GM23248 (cell line): ENCODE measurements around the gene GPC1. TPM values are rescaled to one million over a fixed set of nuclear protein-coding genes. Genes with fewer than 3 reads are reported as not detected.

ENCODE experiments used
- DNase-seq: peaks from one replicate; pipeline ENCODE4 v3.0.0-alpha.2; 2015
- H2AFZ ChIP-seq: fragments of 200-600 bp; sonication (generic); 2 replicates; pipeline ENCODE4 v1.6.1; 2016; ENCODE audit warnings: antibody characterized with exemption
- H3F3A ChIP-seq: fragments of 200-600 bp; sonication (generic); 2 replicates; pipeline ENCODE4 v1.6.1; 2016; ENCODE audit warnings: mild to moderate bottlenecking, antibody characterized with exemption, mixed run types; ENCODE audit not compliant: insufficient read depth
- H3K27ac ChIP-seq: fragments of 200-600 bp; sonication (generic); 2 replicates; pipeline ENCODE4 v1.5.1; 2016; ENCODE audit warnings: mild to moderate bottlenecking
- H3K27me3 ChIP-seq: fragments of 200-600 bp; sonication (generic); replicated peaks from 2 replicates; pipeline ENCODE4 v1.6.1; 2016; ENCODE audit warnings: mild to moderate bottlenecking; ENCODE audit not compliant: insufficient read depth
- H3K36me3 ChIP-seq: fragments of 200-600 bp; sonication (generic); 2 replicates; pipeline ENCODE4 v1.6.1; 2016; ENCODE audit warnings: low read depth, mild to moderate bottlenecking
- H3K4me1 ChIP-seq: fragments of 200-600 bp; sonication (generic); 2 replicates; pipeline ENCODE4 v1.6.1; 2016; ENCODE audit warnings: mild to moderate bottlenecking; ENCODE audit not compliant: insufficient read depth
- H3K4me2 ChIP-seq: fragments of 200-600 bp; sonication (generic); one replicate; pipeline ENCODE4 v1.6.1; 2016; ENCODE audit warnings: mild to moderate bottlenecking; ENCODE audit not compliant: unreplicated experiment
- H3K4me3 ChIP-seq: fragments of 200-600 bp; sonication (generic); 2 replicates; pipeline ENCODE4 v1.5.1; 2016; ENCODE audit warnings: mild to moderate bottlenecking
- H3K79me2 ChIP-seq: fragments of 200-600 bp; sonication (generic); 2 replicates; pipeline ENCODE4 v1.6.1; 2016; ENCODE audit warnings: mild to moderate bottlenecking; ENCODE audit not compliant: insufficient read depth
- H3K9ac ChIP-seq: fragments of 200-600 bp; sonication (generic); 2 replicates; pipeline ENCODE4 v1.6.1; 2016; ENCODE audit warnings: mild to moderate bottlenecking
- H3K9me2 ChIP-seq: fragments of 200-600 bp; sonication (generic); 2 replicates; pipeline ENCODE4 v1.6.1; 2016; ENCODE audit warnings: mixed run types, mild to moderate bottlenecking, moderate library complexity; ENCODE audit not compliant: insufficient read depth
- H3K9me3 ChIP-seq: fragments of 200-600 bp; sonication (generic); one replicate; pipeline ENCODE4 v1.6.1; 2017; ENCODE audit warnings: low read depth
- H4K20me1 ChIP-seq: fragments of 200-600 bp; sonication (generic); 2 replicates; pipeline ENCODE4 v1.6.0; 2016; ENCODE audit not compliant: insufficient read depth
- EZH2 ChIP-seq: fragments of 200-600 bp; sonication (generic); IDR thresholded peaks from 2 replicates; pipeline ENCODE4 v1.6.1; 2018; ENCODE audit warnings: antibody characterized with exemption, mild to moderate bottlenecking; ENCODE audit not compliant: insufficient read depth, poor library complexity, severe bottlenecking
- EZH2phosphoT487 ChIP-seq: fragments of 200-600 bp; sonication (generic); IDR thresholded peaks from 2 replicates; pipeline ENCODE4 v1.6.1; 2018; ENCODE audit warnings: antibody characterized with exemption, moderate library complexity, mild to moderate bottlenecking, low read depth; ENCODE audit not compliant: insufficient read depth
- WGBS, 2 experiments: methylation state at CpG; one replicate each; pipeline ENCODE4 v1.1.6; 2015 to 2017; ENCODE audit warnings: low lambda C conversion rate in 2 of 2, low coverage in 1 of 2; ENCODE audit errors: missing lambda C conversion rate in 2 of 2; 5-methylcytosine and 5-hydroxymethylcytosine counted together
- in situ Hi-C: fragments of 300-500 bp; cut with MboI; formaldehyde crosslinking; loops from 2 replicates; pipeline ENCODE4 v1.15.0; 2020
- polyA plus RNA-seq: library from polyadenylated mRNA; unstranded; fragments of >200 nt; fragmentation: Nextera tagmentation; extraction: Ambion mirVana; gene quantifications from 2 replicates; pipeline ENCODE4 v1.2.1, GENCODE V29; 2016
- total RNA-seq: library from RNA; depleted of rRNA; stranded (reverse); fragments of >200 nt; shearing (Covaris generic); gene quantifications from 2 replicates; pipeline ENCODE4 v1.2.3, GENCODE V29; 2014

GPC1 gene
- total and polyA plus RNA-seq, 2 experiments from 2014 or later, result 66.4 to 88.2 TPM

GRCh38 chr2:240391111-240392051 is 44.1 kb upstream of the GPC1 start:
- Histone ChIP-seq H3K9me3 (no peaks in the 10 kb centered on the region), H3K9me2 (no peaks in the 10 kb centered on the region), H3K27ac (no peak overlapping the region), H3K79me2 (no peaks in the 10 kb centered on the region), H3F3A (no peaks in the 10 kb centered on the region), H2AFZ (no peak overlapping the region), H3K4me3 (no peak overlapping the region), H3K36me3 (no peaks in the 10 kb centered on the region), H3K4me1 (peaks cover 12% of the 10 kb centered on the region), H3K4me2 (no peak overlapping the region), H3K9ac (no peak overlapping the region), H3K27me3 (no peaks in the 10 kb centered on the region), H4K20me1 (no peaks in the 10 kb centered on the region)
- TF ChIP-seq EZH2 (no peak), EZH2phosphoT487 (no peak)
- no peak for DNase-seq
- 93 to 94% methylated on average over 24 to 25 of the region's 25 CpGs for WGBS, 2 experiments
- in situ Hi-C loops, result no loop called here

GRCh38 chr2:240392084-240392947 is 43.1 kb upstream of the GPC1 start:
- TF ChIP-seq EZH2phosphoT487 (no peak), EZH2 (no peak)
- no peak overlapping the region for H3K4me3 ChIP-seq
- H3K9me2 ChIP-seq, result no peaks in the 10 kb centered on the region
- H3F3A ChIP-seq, result no peaks in the 10 kb centered on the region
- H3K9me3 ChIP-seq, result no peaks in the 10 kb centered on the region
- in situ Hi-C loops, result no loop called here
- no peaks in the 10 kb centered on the region for H4K20me1 ChIP-seq
- no peak overlapping the region for H3K27ac ChIP-seq
- 84 to 85% methylated on average over 20 to 31 of the region's 31 CpGs for WGBS, 2 experiments
- no peak overlapping the region for H2AFZ ChIP-seq
- DNase-seq, result no peak
- H3K79me2 ChIP-seq, result no peaks in the 10 kb centered on the region
- H3K36me3 ChIP-seq, result no peaks in the 10 kb centered on the region
- no peak overlapping the region for H3K4me2 ChIP-seq
- no peak overlapping the region for H3K9ac ChIP-seq
- peaks cover 10% of the 10 kb centered on the region for H3K4me1 ChIP-seq
- no peaks in the 10 kb centered on the region for H3K27me3 ChIP-seq

GRCh38 chr2:240392948-240393830 is 42.3 kb upstream of the GPC1 start:
- in situ Hi-C loops, result no loop called here
- no peaks in the 10 kb centered on the region for H3K79me2 ChIP-seq
- H3K9ac ChIP-seq, result no peak overlapping the region
- no peak overlapping the region for H3K4me2 ChIP-seq
- H2AFZ ChIP-seq, result no peak overlapping the region
- no peak overlapping the region for H3K4me3 ChIP-seq
- H3F3A ChIP-seq, result no peaks in the 10 kb centered on the region
- H3K27ac ChIP-seq, result no peak overlapping the region
- no peaks in the 10 kb centered on the region for H3K27me3 ChIP-seq
- 82 to 85% methylated on average over 20 to 23 of the region's 23 CpGs for WGBS, 2 experiments
- DNase-seq, result no peak
- H3K36me3 ChIP-seq, result no peaks in the 10 kb centered on the region
- no peaks in the 10 kb centered on the region for H4K20me1 ChIP-seq
- no peaks in the 10 kb centered on the region for H3K9me3 ChIP-seq
- H3K4me1 ChIP-seq, result peaks cover under 1% of the 10 kb centered on the region; the same call in 1 of the 2 replicates
- TF ChIP-seq EZH2 (no peak), EZH2phosphoT487 (no peak)
- H3K9me2 ChIP-seq, result no peaks in the 10 kb centered on the region

- peak; percentile 57 for DNase-seq
- H3F3A ChIP-seq, result no peaks in the 10 kb centered on the region
- in situ Hi-C loops, result no loop called here
- 59 to 61% methylated on average over 19 to 21 of the region's 21 CpGs for WGBS, 2 experiments
- no peak overlapping the region for H3K27ac ChIP-seq
- no peaks in the 10 kb centered on the region for H3K79me2 ChIP-seq
- no peaks in the 10 kb centered on the region for H3K9me3 ChIP-seq
- no peaks in the 10 kb centered on the region for H3K4me1 ChIP-seq
- H4K20me1 ChIP-seq, result no peaks in the 10 kb centered on the region
- H3K9me2 ChIP-seq, result no peaks in the 10 kb centered on the region
- H2AFZ ChIP-seq, result no peak overlapping the region
- no peak for TF ChIP-seq EZH2phosphoT487
- no peak for TF ChIP-seq EZH2
- no peaks in the 10 kb centered on the region for H3K36me3 ChIP-seq
- H3K4me3 ChIP-seq, result no peak overlapping the region
- no peaks in the 10 kb centered on the region for H3K27me3 ChIP-seq
- H3K9ac ChIP-seq, result no peak overlapping the region
- H3K4me2 ChIP-seq, result no peak overlapping the region
Measured at GRCh38 chr2:240393831-240394410, 41.5 kb upstream of the GPC1 start.
